Renal cortex interstitium (tissue), 11 donors: ENCODE measurements around the gene FUT8. TPM values are rescaled to one million over a fixed set of nuclear protein-coding genes. Genes with fewer than 3 reads are reported as not detected.
"Not testable (repeated sequence)": the region's sequence is repeated elsewhere in the genome, so short reads cannot be mapped to it uniquely, and the experiment has no call there.

Source experiments
- DNase-seq, 11 donors: peaks; one replicate each; pipeline ENCODE4 v3.0.0-alpha.2; 2013; ENCODE audit warnings: low read depth in 9 of 11, low spot score in 4 of 11; ENCODE audit errors: extremely low read depth in 1 of 11
- polyA plus RNA-seq, 3 donors: library from polyadenylated mRNA; unstranded; fragments of 120-200 nt; gene quantifications; one replicate each; pipeline ENCODE4 v1.2.1, GENCODE V29; 2013; ENCODE audit not compliant: insufficient read length in 3 of 3

Gene FUT8
- polyA plus RNA-seq, 3 donors = 16.4 to 19.5 (median 17.6) TPM

GRCh38 chr14:65434216-65434850 is 21.8 kb downstream of the FUT8 start:
- DNase-seq = no peak

GRCh38 chr14:65438266-65438933 is 25.9 kb downstream of the FUT8 start:
- DNase-seq = no peak

GRCh38 chr14:65439117-65439516 is 26.6 kb downstream of the FUT8 start:
- DNase-seq = no peak

GRCh38 chr14:65440230-65440629 is 27.7 kb downstream of the FUT8 start:
- DNase-seq = no peak

GRCh38 chr14:65444230-65444629 is 31.7 kb downstream of the FUT8 start:
- DNase-seq = no peak

GRCh38 chr14:65446159-65446558 is 33.6 kb downstream of the FUT8 start:
- DNase-seq = no peak

GRCh38 chr14:65449647-65450046 is 37.1 kb downstream of the FUT8 start:
- no peak for DNase-seq

GRCh38 chr14:65453807-65454480 is 41.4 kb downstream of the FUT8 start:
- DNase-seq = no peak

GRCh38 chr14:65456247-65456646 is 43.7 kb downstream of the FUT8 start:
- no peak for DNase-seq

- no peak for DNase-seq
These were observed 49.2 kb downstream of the FUT8 start for GRCh38 chr14:65461730-65462129.

GRCh38 chr14:65462411-65462810 is 49.9 kb downstream of the FUT8 start:
- DNase-seq = no peak

- DNase-seq = no peak
These were observed 53.1 kb downstream of the FUT8 start for GRCh38 chr14:65465584-65465983.

GRCh38 chr14:65467926-65468325 is 55.4 kb downstream of the FUT8 start:
- not testable (repeated sequence) for DNase-seq

GRCh38 chr14:65469903-65470302 is 57.4 kb downstream of the FUT8 start:
- no peak for DNase-seq

- DNase-seq = no peak
These were observed 57.9 kb downstream of the FUT8 start for GRCh38 chr14:65470404-65470880.

GRCh38 chr14:65471038-65471878 is 58.7 kb downstream of the FUT8 start:
- no peak for DNase-seq

GRCh38 chr14:65472189-65472588 is 59.7 kb downstream of the FUT8 start:
- DNase-seq = peak in 2 of 11 donors; percentile 2 to 3

- DNase-seq = no peak
These were observed 63.9 kb downstream of the FUT8 start for GRCh38 chr14:65476273-65476941.

- DNase-seq = no peak
These were observed 64.4 kb downstream of the FUT8 start for GRCh38 chr14:65476942-65477318.
